ENCODE results near the gene TBC1D9.

Gene TBC1D9

GRCh38 chr4:140626661-140627376 is 129.4 kb downstream of the TBC1D9 start:
- Histone ChIP-seq H3K4me3 (ENCODE audit: low read length in 2 of 2) (no peak overlapping the region), H3K14ac (ENCODE audit: low read length) (no peak overlapping the region), H3K4me1 (ENCODE audit: control insufficient read depth in 2 of 2, insufficient read depth in 1 of 2, low read depth in 1 of 2, low read length in 2 of 2) (peaks cover 0 to 3% of the 10 kb centered on the region in 2 donors), H3K27ac (replicated peaks; ENCODE audit: low read length) (no peak overlapping the region), H3K23ac (ENCODE audit: low read depth, low read length, poor library complexity) (no peak overlapping the region), H2AK5ac (ENCODE audit: low read depth, low read length) (no peak overlapping the region), H4K91ac (ENCODE audit: low read depth, low read length, poor library complexity) (no peak overlapping the region), H2BK120ac (ENCODE audit: low read depth, low read length) (no peak overlapping the region), H3K18ac (ENCODE audit: low read length) (no peak overlapping the region), H3K4ac (ENCODE audit: low read length) (no peak overlapping the region), H3K4me2 (ENCODE audit: insufficient read depth, low read length, poor library complexity, severe bottlenecking) (no peak overlapping the region), H3K79me1 (ENCODE audit: low read depth, low read length) (no peaks in the 10 kb centered on the region), H4K8ac (ENCODE audit: low read depth, low read length) (no peak overlapping the region), H2BK12ac (ENCODE audit: low read length) (no peak overlapping the region), H3K9me3 (replicated peaks in 1 of 2; ENCODE audit: control insufficient read depth in 2 of 2, insufficient read depth in 1 of 2, low read depth in 1 of 2, low read length in 2 of 2) (peaks cover 0 to 2% of the 10 kb centered on the region in 2 donors), H2AFZ (ENCODE audit: low read length) (no peak overlapping the region), H3K36me3 (replicated peaks in 1 of 2; ENCODE audit: control insufficient read depth in 2 of 2, insufficient read depth in 2 of 2, low read length in 2 of 2) (peaks cover 20 to 61% of the 10 kb centered on the region in 2 donors), H2BK5ac (ENCODE audit: low read length) (no peak overlapping the region), H3K27me3 (ENCODE audit: control insufficient read depth in 3 of 3, insufficient read depth in 3 of 3, low read depth in 1 of 3, low read length in 3 of 3) (no peaks in the 10 kb centered on the region), H3K9ac (ENCODE audit: low read depth, low read length, poor library complexity) (no peak overlapping the region), H2BK15ac (ENCODE audit: low read length) (no peak overlapping the region)
- no CpG with 5 or more reads among the region's 2 CpGs for WGBS, 2 donors (ENCODE audit: extremely low coverage in 2 of 2, insufficient read length in 2 of 2, insufficient replicate concordance in 1 of 2)
- no peak for DNase-seq (ENCODE audit: low spot score)

- Histone ChIP-seq H3K4ac (ENCODE audit: low read length) (peak overlapping the region; percentile 41), H2BK120ac (ENCODE audit: low read depth, low read length) (no peak overlapping the region), H3K4me2 (ENCODE audit: insufficient read depth, low read length, poor library complexity, severe bottlenecking) (no peak overlapping the region), H3K27ac (replicated peaks; ENCODE audit: low read length) (no peak overlapping the region), H3K27me3 (ENCODE audit: control insufficient read depth in 3 of 3, insufficient read depth in 3 of 3, low read depth in 1 of 3, low read length in 3 of 3) (no peaks in the 10 kb centered on the region), H3K4me3 (ENCODE audit: low read length in 2 of 2) (peak overlapping the region in 1 of 2 donors; percentile 30), H3K14ac (ENCODE audit: low read length) (no peak overlapping the region), H3K23ac (ENCODE audit: low read depth, low read length, poor library complexity) (peak overlapping the region; percentile 58), H3K79me1 (ENCODE audit: low read depth, low read length) (no peaks in the 10 kb centered on the region), H2AFZ (ENCODE audit: low read length) (no peak overlapping the region), H2BK5ac (ENCODE audit: low read length) (no peak overlapping the region), H4K91ac (ENCODE audit: low read depth, low read length, poor library complexity) (no peak overlapping the region), H3K18ac (ENCODE audit: low read length) (peak overlapping the region; percentile 35), H3K9ac (ENCODE audit: low read depth, low read length, poor library complexity) (no peak overlapping the region), H3K36me3 (replicated peaks in 1 of 2; ENCODE audit: control insufficient read depth in 2 of 2, insufficient read depth in 2 of 2, low read length in 2 of 2) (peaks cover 16 to 57% of the 10 kb centered on the region in 2 donors), H2AK5ac (ENCODE audit: low read depth, low read length) (no peak overlapping the region), H3K9me3 (replicated peaks in 1 of 2; ENCODE audit: control insufficient read depth in 2 of 2, insufficient read depth in 1 of 2, low read depth in 1 of 2, low read length in 2 of 2) (peaks cover 0 to 2% of the 10 kb centered on the region in 2 donors), H4K8ac (ENCODE audit: low read depth, low read length) (no peak overlapping the region), H2BK15ac (ENCODE audit: low read length) (no peak overlapping the region), H2BK12ac (ENCODE audit: low read length) (no peak overlapping the region), H3K4me1 (ENCODE audit: control insufficient read depth in 2 of 2, insufficient read depth in 1 of 2, low read depth in 1 of 2, low read length in 2 of 2) (peaks cover 1 to 7% of the 10 kb centered on the region in 2 donors)
- WGBS, 2 donors (ENCODE audit: extremely low coverage in 2 of 2, insufficient read length in 2 of 2, insufficient replicate concordance in 1 of 2): no CpG with 5 or more reads among the region's 33 CpGs
- no peak for DNase-seq (ENCODE audit: low spot score)
These were observed 133.7 kb downstream of the TBC1D9 start for GRCh38 chr4:140622333-140622958.

GRCh38 chr4:140621161-140621560 is 135.0 kb downstream of the TBC1D9 start:
- Histone ChIP-seq H3K27ac (replicated peaks; ENCODE audit: low read length) (no peak overlapping the region), H2AFZ (ENCODE audit: low read length) (no peak overlapping the region), H3K4me2 (ENCODE audit: insufficient read depth, low read length, poor library complexity, severe bottlenecking) (no peak overlapping the region), H2AK5ac (ENCODE audit: low read depth, low read length) (no peak overlapping the region), H3K14ac (ENCODE audit: low read length) (no peak overlapping the region), H2BK12ac (ENCODE audit: low read length) (no peak overlapping the region), H3K36me3 (replicated peaks in 1 of 2; ENCODE audit: control insufficient read depth in 2 of 2, insufficient read depth in 2 of 2, low read length in 2 of 2) (peaks cover 10 to 44% of the 10 kb centered on the region in 2 donors), H4K91ac (ENCODE audit: low read depth, low read length, poor library complexity) (no peak overlapping the region), H3K4me3 (ENCODE audit: low read length in 2 of 2) (no peak overlapping the region), H3K4me1 (ENCODE audit: control insufficient read depth in 2 of 2, insufficient read depth in 1 of 2, low read depth in 1 of 2, low read length in 2 of 2) (peaks cover 7 to 8% of the 10 kb centered on the region in 2 donors), H3K27me3 (ENCODE audit: control insufficient read depth in 3 of 3, insufficient read depth in 3 of 3, low read depth in 1 of 3, low read length in 3 of 3) (no peaks in the 10 kb centered on the region), H3K79me1 (ENCODE audit: low read depth, low read length) (no peaks in the 10 kb centered on the region), H3K4ac (ENCODE audit: low read length) (no peak overlapping the region), H3K9ac (ENCODE audit: low read depth, low read length, poor library complexity) (no peak overlapping the region), H2BK15ac (ENCODE audit: low read length) (no peak overlapping the region), H2BK5ac (ENCODE audit: low read length) (no peak overlapping the region), H2BK120ac (ENCODE audit: low read depth, low read length) (no peak overlapping the region), H3K18ac (ENCODE audit: low read length) (no peak overlapping the region), H3K9me3 (replicated peaks in 1 of 2; ENCODE audit: control insufficient read depth in 2 of 2, insufficient read depth in 1 of 2, low read depth in 1 of 2, low read length in 2 of 2) (peaks cover 0 to 2% of the 10 kb centered on the region in 2 donors), H4K8ac (ENCODE audit: low read depth, low read length) (no peak overlapping the region), H3K23ac (ENCODE audit: low read depth, low read length, poor library complexity) (no peak overlapping the region)
- no CpG with 5 or more reads among the region's 3 CpGs for WGBS, 2 donors (ENCODE audit: extremely low coverage in 2 of 2, insufficient read length in 2 of 2, insufficient replicate concordance in 1 of 2)
- DNase-seq (ENCODE audit: low spot score): no peak

GRCh38 chr4:140617499-140618248 is 138.5 kb downstream of the TBC1D9 start:
- Histone ChIP-seq H2BK120ac (ENCODE audit: low read depth, low read length) (no peak overlapping the region), H3K4me1 (ENCODE audit: control insufficient read depth in 2 of 2, insufficient read depth in 1 of 2, low read depth in 1 of 2, low read length in 2 of 2) (peaks cover 7 to 8% of the 10 kb centered on the region in 2 donors), H3K27ac (replicated peaks; ENCODE audit: low read length) (no peak overlapping the region), H3K79me1 (ENCODE audit: low read depth, low read length) (no peaks in the 10 kb centered on the region), H2BK15ac (ENCODE audit: low read length) (no peak overlapping the region), H3K9me3 (replicated peaks in 1 of 2; ENCODE audit: control insufficient read depth in 2 of 2, insufficient read depth in 1 of 2, low read depth in 1 of 2, low read length in 2 of 2) (peaks cover 0 to 2% of the 10 kb centered on the region in 2 donors), H3K36me3 (replicated peaks in 1 of 2; ENCODE audit: control insufficient read depth in 2 of 2, insufficient read depth in 2 of 2, low read length in 2 of 2) (peaks cover 6 to 17% of the 10 kb centered on the region in 2 donors), H3K4me2 (ENCODE audit: insufficient read depth, low read length, poor library complexity, severe bottlenecking) (no peak overlapping the region), H2AFZ (ENCODE audit: low read length) (peak overlapping the region; percentile 78), H2BK12ac (ENCODE audit: low read length) (no peak overlapping the region), H4K91ac (ENCODE audit: low read depth, low read length, poor library complexity) (no peak overlapping the region), H3K9ac (ENCODE audit: low read depth, low read length, poor library complexity) (no peak overlapping the region), H3K4ac (ENCODE audit: low read length) (no peak overlapping the region), H2AK5ac (ENCODE audit: low read depth, low read length) (no peak overlapping the region), H3K4me3 (ENCODE audit: low read length in 2 of 2) (no peak overlapping the region), H2BK5ac (ENCODE audit: low read length) (no peak overlapping the region), H3K18ac (ENCODE audit: low read length) (peak overlapping the region; percentile 25), H4K8ac (ENCODE audit: low read depth, low read length) (no peak overlapping the region), H3K14ac (ENCODE audit: low read length) (no peak overlapping the region), H3K23ac (ENCODE audit: low read depth, low read length, poor library complexity) (no peak overlapping the region), H3K27me3 (ENCODE audit: control insufficient read depth in 3 of 3, insufficient read depth in 3 of 3, low read depth in 1 of 3, low read length in 3 of 3) (no peaks in the 10 kb centered on the region)
- WGBS, 2 donors (ENCODE audit: extremely low coverage in 2 of 2, insufficient read length in 2 of 2, insufficient replicate concordance in 1 of 2): no CpG with 5 or more reads among the region's 7 CpGs
- DNase-seq (ENCODE audit: low spot score): no peak
